Limb (tissue), 2 donors: ENCODE data around the gene IGHMBP2.

Experiments
- DNase-seq, 2 donors: peaks; one replicate each; pipeline ENCODE4 v3.0.0-alpha.2; 2016; ENCODE audit errors: extremely low spot score in 2 of 2

The IGHMBP2 gene

DNA sequence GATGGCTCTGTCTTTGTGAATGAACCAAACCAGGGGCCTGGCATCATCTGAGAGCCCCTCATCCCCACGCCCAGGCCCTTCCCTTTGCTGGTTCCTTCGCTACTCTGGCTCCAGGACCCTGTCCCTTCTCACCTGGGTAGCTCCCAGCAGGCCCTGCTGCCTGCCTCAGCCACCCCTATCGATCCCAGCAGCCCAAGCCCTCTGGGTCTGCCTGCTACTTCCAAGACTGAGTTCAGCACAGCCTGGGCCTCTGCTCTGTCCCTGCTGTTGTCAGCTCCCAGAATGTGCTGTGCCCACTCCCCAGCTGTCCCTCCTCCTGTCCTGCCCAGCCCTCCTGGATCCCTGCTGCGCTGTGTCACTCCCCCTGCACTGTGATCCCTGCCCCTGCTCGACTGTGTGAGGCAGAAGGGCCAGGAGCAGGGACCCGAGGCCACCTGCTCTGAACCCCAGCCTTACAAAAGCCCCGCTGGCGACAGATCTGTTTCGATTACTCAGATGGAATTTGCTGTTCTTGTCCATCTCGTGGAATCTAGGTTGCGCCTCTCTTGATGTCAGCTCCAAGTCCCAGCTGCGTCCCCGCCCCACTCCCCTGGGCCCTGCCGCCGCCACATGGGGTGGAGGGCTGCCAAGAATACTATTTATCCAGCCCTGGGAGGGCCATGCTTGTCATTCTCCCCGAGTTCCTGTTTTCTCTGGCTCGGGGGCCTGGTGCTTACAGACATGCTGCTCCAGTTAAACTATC is 13.0 kb upstream of the IGHMBP2 start:
- peak; percentile 74 to 79 for DNase-seq

DNA sequence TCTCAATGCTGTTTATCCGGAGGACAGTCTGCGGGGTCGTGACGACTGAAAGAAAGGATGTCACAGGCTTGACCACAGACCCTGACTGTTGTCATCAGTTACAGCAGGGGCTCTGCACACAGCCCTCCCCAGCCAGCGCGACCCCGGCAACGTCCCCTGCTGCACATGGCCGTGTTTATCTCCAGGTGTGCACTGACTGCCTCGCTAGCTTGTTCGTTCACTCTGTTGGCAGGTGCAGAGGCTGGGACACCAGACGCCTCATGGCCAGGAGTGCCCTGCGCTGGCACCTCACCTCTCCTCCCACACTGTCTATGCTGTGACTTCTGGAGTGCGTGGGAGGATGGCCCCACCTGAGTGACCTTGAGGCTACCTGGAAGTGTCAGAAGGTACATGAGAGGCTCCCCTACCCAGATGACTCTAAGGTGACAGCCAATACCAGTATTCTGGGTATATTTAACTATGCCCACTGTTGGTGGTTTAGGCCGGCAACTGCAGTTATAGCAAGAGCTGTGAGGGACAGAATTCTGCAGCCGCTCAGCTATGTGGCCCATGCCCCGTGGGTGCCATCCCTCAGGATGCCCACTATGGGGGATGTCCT is 12.2 kb upstream of the IGHMBP2 start:
- DNase-seq = no peak

DNA sequence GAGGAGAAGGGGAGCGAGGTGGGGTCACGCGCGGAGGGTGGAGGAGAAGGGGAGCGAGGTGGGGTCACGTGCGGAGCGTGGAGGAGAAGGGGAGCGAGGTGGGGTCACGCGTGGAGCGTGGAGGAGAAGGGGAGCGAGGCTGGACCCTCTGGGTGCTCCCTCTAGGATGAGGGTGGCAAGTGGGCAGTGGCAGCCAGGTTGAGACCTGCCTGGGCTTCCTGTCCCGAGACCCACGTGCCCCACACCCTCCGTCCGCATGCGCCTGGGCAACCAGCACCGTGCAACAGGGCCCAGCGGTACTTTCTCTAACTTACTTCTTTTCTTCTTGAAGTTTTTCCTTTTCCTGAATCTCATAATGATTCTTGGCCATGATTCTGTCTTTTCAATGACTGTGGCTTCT is 11.1 kb upstream of the IGHMBP2 start:
- no peak for DNase-seq

DNA sequence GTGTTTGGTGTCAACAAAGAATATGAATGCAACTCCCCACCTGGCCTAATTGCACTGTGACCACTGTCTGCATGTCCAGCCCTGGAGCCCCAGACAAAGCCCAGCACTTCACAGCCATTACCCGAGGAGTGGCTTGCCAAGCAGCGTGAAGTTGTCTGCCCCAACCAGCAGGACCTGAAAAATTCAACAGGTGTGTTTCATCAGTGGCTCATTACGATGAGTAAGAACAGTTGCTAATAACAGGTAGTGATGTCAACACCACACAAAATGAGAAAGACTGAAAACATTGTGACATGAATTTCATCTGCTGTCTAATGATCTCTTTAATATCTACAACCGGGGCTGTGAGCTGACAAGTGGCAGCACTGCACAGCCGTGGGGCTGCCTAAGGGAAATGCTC is 10.4 kb upstream of the IGHMBP2 start:
- DNase-seq = no peak

DNA sequence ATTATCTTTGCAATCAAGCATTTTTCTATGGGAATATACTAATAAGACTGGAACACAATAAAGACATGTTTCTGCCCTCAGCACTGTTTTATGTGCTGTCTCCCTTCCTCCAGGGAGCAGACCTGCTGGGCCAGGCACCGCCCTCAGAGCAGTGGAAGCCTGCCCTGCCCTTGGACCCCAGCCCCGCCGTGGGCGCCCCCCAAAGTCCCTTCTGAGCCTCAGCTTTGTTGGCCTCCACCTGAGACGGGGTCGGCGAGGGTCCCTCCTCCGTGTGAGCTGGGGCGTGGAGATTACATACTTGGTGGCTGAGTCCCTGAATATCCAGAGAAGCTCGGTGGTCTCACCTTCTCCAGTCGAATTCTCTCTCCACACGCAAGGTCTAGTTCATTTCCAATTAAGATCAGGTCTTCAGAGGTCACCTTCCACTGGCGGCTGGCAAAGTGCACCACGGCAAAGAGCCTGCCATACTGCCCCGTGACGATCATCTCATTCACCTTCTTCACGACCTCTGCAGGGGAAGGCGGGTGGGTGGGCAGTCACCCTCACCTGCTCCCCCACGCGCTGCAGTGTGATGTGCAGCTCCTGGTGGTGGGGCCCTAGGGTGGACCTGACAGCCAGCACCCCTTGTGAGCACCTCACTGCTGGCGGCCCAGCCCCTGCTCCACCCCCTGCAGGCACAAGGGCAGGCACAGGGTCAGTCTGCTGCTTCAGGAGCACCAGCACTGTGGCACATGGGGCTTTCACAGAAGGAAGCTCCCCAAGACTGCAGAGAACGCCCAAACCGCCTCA is 7.3 kb upstream of the IGHMBP2 start:
- DNase-seq = no peak

DNA sequence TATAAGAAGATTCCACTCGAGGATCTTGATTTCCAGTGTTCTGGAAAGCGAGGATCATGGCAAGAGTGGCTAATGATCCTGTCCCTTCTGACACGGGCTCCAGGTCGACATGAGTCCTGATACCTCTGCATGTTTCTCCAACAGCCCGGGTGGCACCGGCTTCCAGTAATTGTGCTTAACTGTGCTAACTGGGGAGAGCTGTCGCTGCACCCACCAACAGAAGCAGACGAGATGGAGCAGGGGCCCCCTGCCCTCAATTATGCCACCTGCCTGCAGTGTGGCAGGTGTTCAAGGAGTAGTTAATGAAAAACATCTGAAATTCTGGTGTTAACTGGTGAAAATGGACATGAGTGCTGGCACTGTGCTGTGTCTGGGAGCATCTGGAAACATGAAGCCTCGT is 6.2 kb upstream of the IGHMBP2 start:
- no peak for DNase-seq

DNA sequence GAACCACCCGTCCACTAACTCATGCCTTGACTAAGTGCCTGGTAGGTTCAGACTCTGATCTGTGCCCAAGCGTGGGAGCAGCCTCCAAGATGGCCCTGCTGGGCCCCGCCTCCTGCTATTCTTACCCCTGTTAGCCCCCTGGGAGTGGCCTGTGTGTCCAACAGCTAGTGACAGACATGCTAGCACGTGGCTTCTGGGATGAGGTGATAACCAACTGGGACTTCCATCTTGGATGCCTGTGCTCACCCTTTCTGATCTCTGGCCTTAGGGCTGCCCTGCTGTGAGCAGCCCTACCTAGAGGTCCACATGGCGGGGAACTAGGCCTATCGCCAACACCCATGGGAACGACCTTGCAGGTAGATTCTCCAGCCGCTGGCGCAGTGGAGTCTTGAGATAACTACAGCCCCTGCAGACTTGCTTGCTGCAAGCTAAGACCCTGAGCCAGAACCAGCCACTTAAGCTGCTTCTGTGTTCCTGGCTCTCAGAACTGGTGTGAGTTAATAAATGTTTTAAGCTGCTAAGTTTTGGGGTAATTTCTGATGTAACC is 2.8 kb upstream of the IGHMBP2 start:
- DNase-seq = no peak

DNA sequence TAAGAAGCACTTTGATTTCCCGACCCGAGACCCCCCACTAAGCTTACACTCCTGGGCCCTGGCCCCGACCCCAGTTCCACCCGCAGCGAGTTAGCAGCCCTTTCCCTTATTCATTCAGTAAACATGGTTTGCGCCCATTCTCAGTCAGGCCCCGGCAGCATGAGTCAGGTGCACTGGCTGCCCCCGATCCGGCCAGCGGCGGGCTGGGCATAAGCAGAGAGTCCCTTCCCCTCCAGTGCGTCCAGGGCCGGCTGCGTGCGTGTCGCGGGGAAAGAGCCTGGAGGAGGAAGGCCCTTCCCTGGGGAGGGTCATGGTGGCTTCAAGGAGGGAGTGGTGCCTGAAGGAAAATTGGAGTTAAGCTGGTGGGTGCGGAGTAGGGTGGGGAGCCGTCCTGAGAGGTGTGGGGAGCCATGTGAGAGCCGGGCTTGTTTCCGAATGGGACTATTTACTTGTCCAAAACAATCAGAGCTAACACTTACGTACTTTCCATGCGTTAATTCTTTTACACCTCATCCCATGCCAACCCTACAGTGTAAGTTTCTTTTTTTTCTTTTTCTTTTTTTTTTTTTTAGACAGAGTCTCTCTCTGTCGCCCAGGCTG is 657 bp downstream of the IGHMBP2 start:
- no peak for DNase-seq

DNA sequence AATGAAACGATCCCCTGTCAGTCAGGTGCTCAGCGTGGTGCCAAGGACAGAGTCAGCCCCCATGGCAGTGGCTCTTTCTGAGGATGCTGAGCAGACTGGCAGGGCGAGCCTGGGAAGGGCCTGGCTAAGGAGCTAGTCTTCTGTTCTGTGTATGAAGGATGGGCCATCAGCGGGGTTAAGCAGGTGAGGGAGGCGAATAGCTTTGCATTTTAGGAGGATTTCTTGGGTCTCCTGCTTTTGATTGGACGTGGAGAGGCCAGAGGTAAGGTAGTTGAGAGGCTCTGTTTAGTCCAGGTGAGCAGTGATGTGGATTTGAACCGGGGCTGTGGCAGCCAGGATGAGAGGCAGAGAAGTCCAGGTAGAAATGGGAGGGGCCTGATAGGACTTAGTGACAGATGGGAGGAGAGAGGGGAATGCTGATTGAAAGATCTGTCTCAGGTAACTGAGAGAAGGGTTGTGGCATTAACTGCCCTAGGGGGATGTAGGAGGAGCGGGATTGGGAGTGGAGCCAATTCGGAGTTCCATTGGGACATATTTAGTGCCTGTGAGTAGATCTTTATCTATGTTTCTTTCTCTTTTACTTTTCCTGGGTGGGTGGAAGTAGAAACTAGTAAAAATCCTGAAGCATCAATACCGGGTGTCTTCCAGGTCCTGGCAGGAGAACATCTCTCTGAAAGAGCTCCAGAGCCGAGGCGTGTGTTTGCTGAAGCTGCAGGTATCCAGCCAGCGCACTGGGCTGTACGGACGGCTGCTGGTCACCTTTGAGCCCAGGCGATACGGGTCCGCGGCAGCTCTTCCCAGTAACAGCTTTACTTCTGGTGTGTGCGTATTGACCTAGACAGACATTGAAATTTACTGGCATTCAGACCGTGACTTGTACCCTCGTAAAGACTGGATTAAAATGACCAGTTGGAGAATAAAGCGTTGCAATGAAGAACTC is 2.0 kb downstream of the IGHMBP2 start:
- no peak for DNase-seq

DNA sequence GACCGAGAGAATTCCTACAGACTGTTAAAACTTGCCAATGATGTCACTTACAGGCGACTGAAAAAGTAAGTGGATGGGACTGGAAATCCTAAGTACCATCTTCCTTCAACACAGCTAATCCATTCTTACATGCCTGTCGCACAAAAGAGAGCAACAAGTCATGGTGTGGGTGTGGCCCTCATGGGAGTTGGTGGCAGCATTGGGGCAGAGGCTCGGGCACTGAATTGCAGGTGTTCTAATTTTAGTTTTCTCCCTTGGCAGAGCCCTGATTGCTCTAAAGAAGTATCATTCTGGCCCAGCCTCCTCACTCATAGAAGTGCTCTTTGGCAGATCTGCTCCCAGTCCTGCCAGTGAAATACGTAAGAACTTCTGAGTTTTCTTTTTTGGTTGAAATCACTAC is 4.6 kb downstream of the IGHMBP2 start:
- no peak for DNase-seq

DNA sequence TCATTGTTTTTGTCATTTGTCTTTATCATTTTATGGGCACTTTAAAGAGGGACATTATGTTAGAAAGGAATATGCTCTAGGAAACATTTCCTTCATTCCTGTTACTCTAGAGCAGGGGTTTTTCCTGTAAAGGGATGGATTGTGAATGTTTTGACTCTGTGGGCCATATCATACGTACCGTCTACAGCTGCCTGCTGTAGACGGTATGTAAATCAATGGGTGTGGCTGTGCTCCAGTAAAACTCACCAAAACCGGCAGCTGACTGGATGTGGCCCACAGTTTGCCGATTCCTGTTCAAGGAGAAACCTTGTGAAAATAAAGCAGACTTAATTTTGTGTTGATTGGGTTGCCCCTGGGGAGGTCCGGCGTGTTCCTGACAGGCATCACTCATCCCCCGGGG is 7.3 kb downstream of the IGHMBP2 start:
- no peak for DNase-seq

DNA sequence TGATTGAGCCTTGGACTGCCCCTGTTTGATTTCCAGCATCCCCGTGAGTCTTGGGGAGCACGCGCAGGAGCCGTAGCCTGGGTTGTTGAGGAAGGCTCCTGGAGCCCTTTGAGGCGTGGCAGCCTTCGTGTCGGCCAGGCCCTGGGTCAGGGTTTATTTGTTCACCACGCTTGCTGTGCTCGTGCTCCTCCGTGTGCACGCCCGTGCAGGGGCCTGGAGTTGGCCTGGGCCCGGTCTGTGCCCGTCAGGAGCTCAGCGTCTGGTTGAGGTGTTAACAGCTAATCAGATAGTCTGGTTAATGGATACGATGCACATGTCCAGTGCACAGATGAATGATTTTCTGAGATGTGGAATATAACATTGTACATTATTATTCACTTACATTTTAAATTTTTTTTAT is 8.0 kb downstream of the IGHMBP2 start:
- DNase-seq = no peak

DNA sequence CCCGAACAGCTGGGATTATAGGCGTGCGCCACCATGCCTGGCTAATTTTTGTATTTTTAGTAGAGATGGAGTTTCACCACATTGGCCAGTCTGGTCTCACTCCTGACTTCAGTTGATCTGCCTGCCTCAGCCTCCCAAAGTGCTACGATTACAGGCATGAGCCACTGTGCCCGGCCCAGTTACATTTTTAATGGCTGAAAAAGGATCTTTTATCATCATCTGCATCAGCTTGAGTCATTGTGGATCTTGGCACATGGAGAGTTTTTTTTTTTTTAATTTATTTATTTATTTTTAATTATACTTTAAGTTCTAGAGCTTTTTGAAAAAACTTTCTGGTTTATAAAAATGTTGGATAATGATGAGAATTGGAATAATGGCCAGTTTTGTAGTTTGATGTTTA is 8.6 kb downstream of the IGHMBP2 start:
- no peak for DNase-seq

DNA sequence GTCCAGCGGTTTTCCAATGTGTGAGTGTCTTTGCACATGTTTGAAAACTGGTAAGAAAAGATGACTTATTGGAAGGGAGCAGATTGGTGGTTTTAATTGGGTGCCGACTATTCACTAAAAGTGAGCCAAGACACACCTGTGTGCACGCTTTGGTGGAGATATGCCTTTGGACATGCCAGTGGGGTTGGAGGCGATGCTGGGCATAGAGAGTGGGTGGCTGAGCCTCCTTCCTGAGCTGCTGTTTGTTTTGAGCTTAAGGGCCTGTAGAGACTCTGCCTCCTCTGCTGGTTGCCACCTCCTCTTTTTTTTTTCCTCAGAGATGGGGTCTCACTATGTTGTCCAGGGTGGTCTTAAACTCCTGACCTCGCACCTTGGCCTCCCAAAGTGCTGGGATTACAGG is 9.5 kb downstream of the IGHMBP2 start:
- no peak for DNase-seq

DNA sequence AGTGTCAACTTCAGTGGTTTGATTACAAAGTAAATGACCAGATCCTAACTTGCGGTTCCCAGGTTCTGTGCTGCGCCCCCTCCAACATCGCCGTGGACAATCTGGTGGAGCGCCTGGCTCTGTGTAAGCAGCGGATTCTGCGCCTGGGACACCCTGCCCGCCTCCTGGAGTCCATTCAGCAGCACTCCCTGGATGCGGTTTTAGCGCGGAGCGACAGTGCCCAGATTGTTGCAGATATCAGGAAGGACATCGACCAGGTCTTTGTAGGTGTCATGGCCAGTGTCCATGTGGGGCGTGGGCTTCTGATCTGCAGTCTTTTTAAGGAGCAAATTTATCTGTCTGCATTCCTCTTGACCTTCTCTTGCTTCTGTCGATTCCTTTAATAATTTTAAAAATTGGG is 11.1 kb downstream of the IGHMBP2 start:
- no peak for DNase-seq

DNA sequence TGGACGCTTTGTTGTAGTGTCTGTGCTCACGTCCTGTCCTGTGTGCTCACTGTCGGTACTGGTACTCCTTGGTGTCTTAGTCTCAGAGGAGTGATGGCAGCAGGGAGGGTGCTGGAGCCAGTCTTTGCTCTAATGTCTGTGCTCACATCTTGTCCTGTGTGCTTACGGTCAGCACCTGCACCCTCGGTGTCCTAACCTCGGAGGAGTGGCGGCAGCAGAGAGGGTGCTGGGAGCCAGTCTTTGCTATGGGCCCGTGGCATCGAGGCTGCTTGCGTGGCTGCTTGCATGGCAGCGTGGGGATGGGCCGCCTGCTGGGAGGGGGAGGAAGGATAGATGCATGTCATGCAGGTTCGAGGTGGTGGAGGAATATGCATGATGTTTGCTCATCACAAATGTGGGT is 12.7 kb downstream of the IGHMBP2 start:
- DNase-seq = no peak

DNA sequence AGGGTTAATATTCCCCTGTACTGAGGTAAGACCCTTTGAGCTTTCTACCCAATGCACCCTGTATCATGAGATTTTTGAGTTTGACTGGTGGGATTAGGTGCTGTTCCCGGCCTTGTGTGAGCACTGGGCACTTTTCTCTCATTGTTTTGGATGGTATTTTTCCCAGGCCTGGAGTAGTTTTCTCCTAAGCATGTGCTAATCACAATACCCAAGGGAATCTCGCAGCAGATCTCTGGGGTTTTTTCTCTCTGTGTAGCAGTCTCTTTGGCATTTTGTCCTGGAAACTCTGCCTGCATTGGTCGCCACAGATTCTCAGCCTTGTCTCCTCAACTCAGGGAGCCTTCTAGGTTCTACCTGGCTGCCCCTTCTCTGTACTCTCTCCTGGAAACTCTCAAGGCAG is 19.9 kb downstream of the IGHMBP2 start:
- DNase-seq = no peak

DNA sequence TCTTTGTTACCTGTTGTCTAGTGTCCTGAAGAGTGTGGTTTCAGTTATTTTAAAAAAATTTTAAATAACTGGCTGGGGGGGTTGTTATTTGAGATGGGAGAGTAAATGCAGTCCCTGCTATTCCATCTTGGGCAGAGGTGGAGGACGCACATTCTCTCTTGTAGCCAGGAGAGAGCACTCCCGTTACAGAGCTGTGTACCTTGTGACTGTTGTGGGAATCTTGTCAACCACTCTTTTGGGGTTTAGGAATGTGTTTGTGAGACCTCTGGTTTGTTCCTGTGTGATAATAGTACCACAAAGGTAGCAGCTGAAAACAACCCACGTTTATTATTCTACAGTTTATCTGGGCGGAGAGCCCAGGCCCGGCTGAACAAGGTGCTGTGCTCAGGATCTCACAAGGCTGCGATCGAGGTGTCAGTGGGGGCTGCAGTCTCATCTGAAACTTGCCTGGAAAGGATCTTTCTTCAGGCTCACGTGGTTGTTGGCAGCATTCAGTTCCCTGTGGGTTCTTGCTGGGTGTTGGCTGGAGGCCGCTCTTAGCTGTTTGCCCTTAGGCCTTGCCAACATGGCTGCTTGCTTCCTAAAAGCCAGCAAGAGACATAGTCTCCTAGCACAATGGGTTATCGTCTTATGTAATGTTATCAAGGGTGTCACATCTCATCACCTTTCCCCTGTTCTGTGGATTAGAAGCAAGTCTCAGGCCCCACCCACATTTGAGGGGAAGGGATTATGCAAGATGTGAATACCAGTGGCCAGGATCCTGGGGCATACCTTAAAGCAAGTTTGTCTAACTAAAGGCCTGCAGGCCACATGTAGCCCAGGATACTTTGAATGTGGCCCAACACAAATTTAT is 20.6 kb downstream of the IGHMBP2 start:
- DNase-seq = no peak

DNA sequence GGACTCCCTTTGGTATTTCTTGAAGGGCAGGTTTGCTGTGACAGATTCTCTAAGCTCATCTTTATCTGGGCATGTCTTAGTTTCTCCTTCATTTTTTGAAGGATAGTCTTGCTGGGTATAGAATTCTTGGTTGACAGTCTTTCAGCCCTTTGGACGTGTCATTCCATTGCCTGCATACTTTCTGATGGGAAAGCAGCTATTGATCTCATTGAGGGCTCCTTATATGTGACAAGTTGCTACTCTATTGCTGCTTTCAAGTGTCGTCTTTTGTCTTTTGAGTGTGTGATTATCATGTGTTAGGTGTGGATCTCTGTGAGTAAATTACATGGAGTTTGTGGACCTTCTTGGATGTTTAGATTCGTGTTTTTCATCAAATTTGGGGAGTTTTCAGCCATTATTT is 21.9 kb downstream of the IGHMBP2 start:
- DNase-seq = no peak
